ENCODE measurements around the gene ADIG.

The ADIG gene

DNA sequence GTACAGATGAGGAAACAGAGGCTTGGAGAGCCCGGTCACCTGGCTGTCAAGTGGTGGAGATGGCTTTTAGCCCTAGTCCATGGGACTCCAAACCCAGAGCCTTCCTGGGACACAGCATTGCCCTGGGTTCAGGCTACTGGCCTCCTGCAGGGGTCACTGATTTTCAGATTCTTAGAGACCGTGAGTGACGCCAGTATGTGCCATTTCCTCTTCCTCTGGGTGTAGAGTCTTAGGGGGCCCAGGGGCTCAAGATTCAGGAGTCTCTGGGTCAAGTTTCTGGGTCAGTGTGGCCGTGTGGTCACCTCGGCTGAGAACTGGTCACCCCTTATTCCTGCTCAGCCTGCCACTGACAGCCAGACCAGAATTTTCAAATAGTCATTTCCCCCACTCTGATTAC is 21.2 kb downstream of the ADIG start:
- Histone ChIP-seq H2AFZ (ENCODE audit: low read length, unreplicated experiment) (no peak overlapping the region), H3K27ac (ENCODE audit: low read depth, low read length) (no peak overlapping the region), H3K36me3 (ENCODE audit: insufficient read depth, low read length) (no peaks in the 10 kb centered on the region), H3K4me3 (ENCODE audit: low read depth, low read length) (peak overlapping the region; percentile 58), H3K27me3 (ENCODE audit: insufficient read depth, low read length) (no peaks in the 10 kb centered on the region), H3K4me1 (ENCODE audit: control insufficient read depth, insufficient read depth, low read length, unreplicated experiment) (peaks cover 17% of the 10 kb centered on the region), H3K79me2 (ENCODE audit: control insufficient read depth, insufficient read depth, low read length, unreplicated experiment) (no peaks in the 10 kb centered on the region)

DNA sequence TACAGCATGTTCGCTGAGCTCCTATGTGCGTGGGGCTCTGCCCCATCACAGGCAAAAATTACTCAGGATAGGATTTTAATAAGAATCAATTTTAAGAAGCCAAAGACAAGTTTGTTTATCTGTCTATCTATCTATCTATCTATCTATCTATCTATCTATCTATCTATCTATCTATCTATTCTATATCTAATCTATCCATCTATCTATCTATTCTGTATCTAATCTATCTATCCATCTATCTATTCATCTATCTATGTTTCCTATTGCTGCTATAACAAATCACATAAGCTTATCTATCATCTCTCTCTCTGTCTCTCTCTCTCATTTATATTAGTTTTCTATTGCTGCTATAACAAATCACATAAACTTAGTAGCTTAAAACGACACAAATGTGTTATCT is 22.3 kb downstream of the ADIG start:
- Histone ChIP-seq H2AFZ (ENCODE audit: low read length, unreplicated experiment) (no peak overlapping the region), H3K36me3 (ENCODE audit: insufficient read depth, low read length) (no peaks in the 10 kb centered on the region), H3K27me3 (ENCODE audit: insufficient read depth, low read length) (no peaks in the 10 kb centered on the region), H3K4me3 (ENCODE audit: low read depth, low read length) (no peak overlapping the region), H3K27ac (ENCODE audit: low read depth, low read length) (no peak overlapping the region), H3K4me1 (ENCODE audit: control insufficient read depth, insufficient read depth, low read length, unreplicated experiment) (peaks cover 17% of the 10 kb centered on the region), H3K79me2 (ENCODE audit: control insufficient read depth, insufficient read depth, low read length, unreplicated experiment) (no peaks in the 10 kb centered on the region)

GRCh38 chr20:38604873-38605303 is 23.9 kb downstream of the ADIG start:
- no peak overlapping the region for H3K27ac ChIP-seq (ENCODE audit: low read depth, low read length)

GRCh38 chr20:38607351-38607750 is 26.4 kb downstream of the ADIG start:
- no peak overlapping the region for H3K27ac ChIP-seq (ENCODE audit: low read depth, low read length)
- H3K27me3 ChIP-seq (ENCODE audit: insufficient read depth, low read length) = no peaks in the 10 kb centered on the region
- H2AFZ ChIP-seq (ENCODE audit: low read length, unreplicated experiment) = no peak overlapping the region
- no peak overlapping the region for H3K4me3 ChIP-seq (ENCODE audit: low read depth, low read length)
- no peaks in the 10 kb centered on the region for H3K36me3 ChIP-seq (ENCODE audit: insufficient read depth, low read length)
- H3K4me1 ChIP-seq (ENCODE audit: control insufficient read depth, insufficient read depth, low read length, unreplicated experiment) = peaks cover 12% of the 10 kb centered on the region
- H3K79me2 ChIP-seq (ENCODE audit: control insufficient read depth, insufficient read depth, low read length, unreplicated experiment) = no peaks in the 10 kb centered on the region

More at GRCh38 chr20:38604873-38605303, 23.9 kb downstream of the ADIG start:
- Histone ChIP-seq H3K36me3 (ENCODE audit: insufficient read depth, low read length) (no peaks in the 10 kb centered on the region), H3K27me3 (ENCODE audit: insufficient read depth, low read length) (no peaks in the 10 kb centered on the region), H3K79me2 (ENCODE audit: control insufficient read depth, insufficient read depth, low read length, unreplicated experiment) (no peaks in the 10 kb centered on the region), H3K4me1 (ENCODE audit: control insufficient read depth, insufficient read depth, low read length, unreplicated experiment) (peaks cover 17% of the 10 kb centered on the region), H2AFZ (ENCODE audit: low read length, unreplicated experiment) (no peak overlapping the region), H3K4me3 (ENCODE audit: low read depth, low read length) (no peak overlapping the region)

DNA sequence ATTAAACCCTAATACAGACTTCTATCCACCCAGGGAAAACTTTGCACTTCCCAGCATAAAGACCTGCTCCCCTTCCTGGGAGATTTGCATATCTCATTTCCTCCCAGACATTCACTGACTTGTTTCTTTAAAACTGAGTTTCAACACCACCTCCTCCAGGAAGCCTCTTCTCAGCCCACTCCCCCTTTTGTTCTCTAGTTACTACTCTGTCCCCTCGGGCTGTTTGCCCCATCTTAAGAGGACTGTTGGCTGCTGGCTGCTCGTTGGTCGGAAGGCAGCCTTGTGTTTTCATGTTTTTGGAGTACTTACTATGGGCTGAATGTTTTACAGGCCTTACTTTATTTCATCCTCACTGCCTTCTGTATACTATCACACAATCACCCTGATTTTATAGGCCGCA is 27.2 kb downstream of the ADIG start:
- Histone ChIP-seq H3K27me3 (ENCODE audit: insufficient read depth, low read length) (no peaks in the 10 kb centered on the region), H2AFZ (ENCODE audit: low read length, unreplicated experiment) (no peak overlapping the region), H3K79me2 (ENCODE audit: control insufficient read depth, insufficient read depth, low read length, unreplicated experiment) (no peaks in the 10 kb centered on the region), H3K4me3 (ENCODE audit: low read depth, low read length) (no peak overlapping the region), H3K36me3 (ENCODE audit: insufficient read depth, low read length) (no peaks in the 10 kb centered on the region), H3K4me1 (ENCODE audit: control insufficient read depth, insufficient read depth, low read length, unreplicated experiment) (peaks cover 12% of the 10 kb centered on the region), H3K27ac (ENCODE audit: low read depth, low read length) (no peak overlapping the region)

GRCh38 chr20:38609815-38610214 is 28.8 kb downstream of the ADIG start:
- no peak overlapping the region for H2AFZ ChIP-seq (ENCODE audit: low read length, unreplicated experiment)

DNA sequence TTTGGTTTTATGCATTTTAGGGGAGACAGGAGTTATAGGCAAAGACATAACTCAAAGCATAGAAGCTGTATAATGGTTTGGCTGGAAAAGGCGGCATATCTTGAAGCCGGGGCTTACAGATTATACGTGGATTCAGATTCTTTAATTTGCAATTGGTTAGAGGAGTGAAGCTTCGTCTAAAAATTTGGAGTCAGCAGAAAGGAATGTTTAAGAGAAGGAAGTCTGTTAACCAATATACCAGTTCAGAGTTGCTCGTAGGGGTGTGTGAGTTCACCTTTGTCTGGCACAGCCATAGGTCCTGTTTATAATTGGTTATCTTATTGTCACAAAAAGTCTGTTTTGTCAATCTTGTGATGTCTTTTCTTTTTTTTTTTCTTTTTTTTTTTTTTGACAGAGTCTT is 29.5 kb downstream of the ADIG start:
- Histone ChIP-seq H3K4me3 (ENCODE audit: low read depth, low read length) (no peak overlapping the region), H3K79me2 (ENCODE audit: control insufficient read depth, insufficient read depth, low read length, unreplicated experiment) (no peaks in the 10 kb centered on the region), H3K4me1 (ENCODE audit: control insufficient read depth, insufficient read depth, low read length, unreplicated experiment) (peaks cover 5% of the 10 kb centered on the region), H3K27me3 (ENCODE audit: insufficient read depth, low read length) (no peaks in the 10 kb centered on the region), H3K36me3 (ENCODE audit: insufficient read depth, low read length) (no peaks in the 10 kb centered on the region), H2AFZ (ENCODE audit: low read length, unreplicated experiment) (no peak overlapping the region), H3K27ac (ENCODE audit: low read depth, low read length) (no peak overlapping the region)

More at GRCh38 chr20:38609815-38610214, 28.8 kb downstream of the ADIG start:
- Histone ChIP-seq H3K4me1 (ENCODE audit: control insufficient read depth, insufficient read depth, low read length, unreplicated experiment) (peaks cover 10% of the 10 kb centered on the region), H3K27ac (ENCODE audit: low read depth, low read length) (no peak overlapping the region), H3K27me3 (ENCODE audit: insufficient read depth, low read length) (no peaks in the 10 kb centered on the region), H3K36me3 (ENCODE audit: insufficient read depth, low read length) (no peaks in the 10 kb centered on the region), H3K79me2 (ENCODE audit: control insufficient read depth, insufficient read depth, low read length, unreplicated experiment) (no peaks in the 10 kb centered on the region), H3K4me3 (ENCODE audit: low read depth, low read length) (no peak overlapping the region)

GRCh38 chr20:38612751-38613515 is 31.9 kb downstream of the ADIG start:
- no peaks in the 10 kb centered on the region for H3K79me2 ChIP-seq (ENCODE audit: control insufficient read depth, insufficient read depth, low read length, unreplicated experiment)
- no peak overlapping the region for H3K4me3 ChIP-seq (ENCODE audit: low read depth, low read length)
- H3K27me3 ChIP-seq (ENCODE audit: insufficient read depth, low read length) = no peaks in the 10 kb centered on the region
- H3K36me3 ChIP-seq (ENCODE audit: insufficient read depth, low read length) = no peaks in the 10 kb centered on the region
- H3K4me1 ChIP-seq (ENCODE audit: control insufficient read depth, insufficient read depth, low read length, unreplicated experiment) = peaks cover 13% of the 10 kb centered on the region
- no peak overlapping the region for H2AFZ ChIP-seq (ENCODE audit: low read length, unreplicated experiment)
- no peak overlapping the region for H3K27ac ChIP-seq (ENCODE audit: low read depth, low read length)

- Histone ChIP-seq H2AFZ (ENCODE audit: low read length, unreplicated experiment) (no peak overlapping the region), H3K27ac (ENCODE audit: low read depth, low read length) (no peak overlapping the region), H3K79me2 (ENCODE audit: control insufficient read depth, insufficient read depth, low read length, unreplicated experiment) (no peaks in the 10 kb centered on the region), H3K27me3 (ENCODE audit: insufficient read depth, low read length) (0 out of 2 replicates have a peak, but pooled peaks cover 5% of the 10 kb centered on the region), H3K36me3 (ENCODE audit: insufficient read depth, low read length) (no peaks in the 10 kb centered on the region), H3K4me1 (ENCODE audit: control insufficient read depth, insufficient read depth, low read length, unreplicated experiment) (peaks cover 11% of the 10 kb centered on the region), H3K4me3 (ENCODE audit: low read depth, low read length) (no peak overlapping the region)
These were observed 34.3 kb downstream of the ADIG start for GRCh38 chr20:38615283-38615682.

DNA sequence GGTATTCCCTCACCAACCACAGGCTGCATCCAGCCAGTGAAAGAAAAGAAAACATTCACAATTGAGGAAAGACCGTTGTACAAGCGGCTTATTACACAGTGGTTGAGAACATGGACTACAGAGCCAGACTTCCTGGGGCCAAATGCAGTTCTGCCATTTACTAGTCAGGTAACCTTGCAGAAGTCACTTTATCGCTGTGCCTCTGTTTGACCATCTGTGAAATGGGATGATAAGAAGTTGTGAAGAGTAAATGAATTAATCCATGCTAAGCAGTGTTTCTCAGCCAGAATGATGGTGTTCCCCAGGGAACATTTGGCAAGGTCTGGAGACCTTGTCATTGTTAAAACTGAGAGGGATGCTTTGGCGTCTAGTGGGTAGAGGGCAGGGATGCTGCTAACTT is 35.5 kb downstream of the ADIG start:
- Histone ChIP-seq H3K4me1 (ENCODE audit: control insufficient read depth, insufficient read depth, low read length, unreplicated experiment) (peaks cover 8% of the 10 kb centered on the region), H3K36me3 (ENCODE audit: insufficient read depth, low read length) (no peaks in the 10 kb centered on the region)

More for the DNA sequence above, 35.5 kb downstream of the ADIG start:
- H3K79me2 ChIP-seq (ENCODE audit: control insufficient read depth, insufficient read depth, low read length, unreplicated experiment) = no peaks in the 10 kb centered on the region
- peaks cover 13% of the 10 kb centered on the region for H3K27me3 ChIP-seq (ENCODE audit: insufficient read depth, low read length)
- H3K4me3 ChIP-seq (ENCODE audit: low read depth, low read length) = no peak overlapping the region
- H3K27ac ChIP-seq (ENCODE audit: low read depth, low read length) = no peak overlapping the region
- no peak overlapping the region for H2AFZ ChIP-seq (ENCODE audit: low read length, unreplicated experiment)

Measured in ACC112 (cell line).